ENCODE data around the gene KLC1. TPM values are rescaled to one million over a fixed set of nuclear protein-coding genes. Genes with fewer than 3 reads are reported as not detected.

KLC1 gene
- total and polyA plus RNA-seq, 10 of the 15 experiments (the other 5 are each of a cell fraction or from before 2014, with no cell fraction given) = 5.5 to 137 (median 76.1) TPM

GRCh38 chr14:103623308-103623707 lies 5.7 kb upstream of the KLC1 start (continued):
- TF ChIP-seq USF2 (IDR thresholded peaks at IDR 0.05; ENCODE audit: borderline replicate concordance, low read depth, low read length) (no peak), CUX1 (IDR thresholded peaks at IDR 0.05; ENCODE audit: insufficient replicate concordance, low read depth, low read length) (no peak), POLR2A (IDR thresholded peaks at IDR 0.05; ENCODE audit: low read depth, low read length) (no peak), CREM (IDR thresholded peaks at IDR 0.05; ENCODE audit: low read depth) (no peak), MTA2 (IDR thresholded peaks at IDR 0.05; ENCODE audit: low read depth) (no peak), KDM1A (IDR thresholded peaks at IDR 0.05; ENCODE audit: borderline replicate concordance) (no peak), NR2C2 (IDR thresholded peaks at IDR 0.05; ENCODE audit: borderline replicate concordance, control insufficient read depth, insufficient read length, low read depth) (no peak), ZNF274 (IDR thresholded peaks at IDR 0.05; ENCODE audit: insufficient read depth, insufficient read length) (no peak), IRF4 (IDR thresholded peaks at IDR 0.05; ENCODE audit: low read depth, low read length) (no peak), NR2C1 (IDR thresholded peaks at IDR 0.05) (no peak), EGR1 (IDR thresholded peaks at IDR 0.05; ENCODE audit: borderline replicate concordance in 1 of 2, low read depth in 2 of 2, low read length in 2 of 2) (no peak), CEBPZ (IDR thresholded peaks at IDR 0.05; ENCODE audit: low read depth, low read length) (no peak)

Measured in GM12878 (cell line).